ENCODE data around the gene PAIP1.

DNA sequence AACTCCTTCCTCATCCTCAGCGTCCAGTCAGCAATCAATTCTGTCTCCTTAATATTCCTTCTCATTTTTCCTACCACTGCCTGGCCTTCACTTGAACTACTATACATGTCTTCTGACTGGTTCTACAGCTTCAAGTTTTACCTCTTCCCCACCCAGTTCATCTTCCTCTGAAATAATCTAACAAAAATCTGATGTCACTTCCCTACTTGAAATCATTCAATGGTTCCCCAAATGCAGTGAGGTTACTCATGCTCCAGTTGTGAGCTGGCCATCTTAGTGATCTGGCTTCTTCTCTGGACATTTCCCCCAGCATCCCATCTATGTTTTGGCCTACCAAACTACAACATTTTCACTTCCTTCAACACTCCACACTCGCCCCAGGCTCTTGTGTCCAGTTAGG is 58.3 kb downstream of the PAIP1 start:
- TF ChIP-seq POLR2A (IDR thresholded peaks at IDR 0.05; ENCODE audit: low read length) (no peak), GATA1 (IDR thresholded peaks at IDR 0.05; ENCODE audit: low read depth, low read length) (no peak)
